ENCODE measurements around the gene ARMH4.

- TF ChIP-seq CTCF (conservative IDR thresholded peaks at IDR 0.05; ENCODE audit: low read depth, low read length), result no peak
- TF ChIP-seq EZH2 (IDR thresholded peaks at IDR 0.05; ENCODE audit: borderline replicate concordance, low read depth, low read length, poor library complexity, severe bottlenecking), result no peak
Measured at GRCh38 chr14:58048219-58048618, 103.8 kb downstream of the ARMH4 start.
